ENCODE data around the gene UBE2E3. TPM values are rescaled to one million over a fixed set of nuclear protein-coding genes. Genes with fewer than 3 reads are reported as not detected.
"Not testable (repeated sequence)": the region's sequence is repeated elsewhere in the genome, so short reads cannot be mapped to it uniquely, and the experiment has no call there.

UBE2E3 gene
- polyA plus RNA-seq, 1 donor = 250 TPM

DNA sequence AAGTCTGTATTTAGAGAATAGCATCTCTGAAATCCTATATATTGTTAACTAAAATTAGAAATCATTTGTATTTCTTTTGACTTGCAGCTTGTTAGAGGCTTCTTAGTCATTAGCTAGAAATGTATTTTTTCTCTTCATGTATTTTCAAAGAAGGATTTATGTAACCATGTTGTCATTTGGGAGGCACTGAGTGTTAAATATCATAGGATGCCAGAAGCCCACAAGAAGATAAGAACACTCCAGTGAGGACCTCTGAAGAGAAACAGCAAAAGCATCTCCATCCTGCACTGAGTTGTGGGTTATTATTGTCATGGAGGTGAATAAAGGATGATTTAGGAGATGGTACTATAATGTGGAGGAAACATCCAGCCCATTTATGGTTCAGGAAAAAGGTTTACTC lies 93.5 kb downstream of the UBE2E3 start:
- no peak for DNase-seq

- DNase-seq = no peak
Measured at GRCh38 chr2:181074457-181074856, 94.1 kb downstream of the UBE2E3 start.

DNA sequence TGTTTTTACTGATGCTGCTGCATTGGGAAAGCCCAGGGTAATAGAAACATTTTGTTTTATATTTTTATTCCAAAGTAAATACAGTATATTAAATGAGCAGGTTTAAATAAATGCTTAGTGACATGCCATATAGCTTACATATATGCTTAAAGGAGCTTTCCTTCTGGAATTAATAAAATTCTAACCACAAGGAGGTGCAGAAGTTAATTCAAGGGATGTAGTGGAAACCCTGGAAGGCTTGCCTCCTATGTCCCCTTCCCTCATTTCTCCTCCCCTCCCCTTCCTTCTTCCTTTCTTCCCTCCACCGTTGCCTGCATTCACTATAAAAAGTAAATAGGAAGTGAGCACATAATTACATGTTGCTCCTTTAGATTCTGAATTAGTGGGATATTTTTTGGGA lies 96.3 kb downstream of the UBE2E3 start:
- no peak for DNase-seq

GRCh38 chr2:181077128-181077709 lies 96.8 kb downstream of the UBE2E3 start:
- DNase-seq = peak; percentile 67

DNA sequence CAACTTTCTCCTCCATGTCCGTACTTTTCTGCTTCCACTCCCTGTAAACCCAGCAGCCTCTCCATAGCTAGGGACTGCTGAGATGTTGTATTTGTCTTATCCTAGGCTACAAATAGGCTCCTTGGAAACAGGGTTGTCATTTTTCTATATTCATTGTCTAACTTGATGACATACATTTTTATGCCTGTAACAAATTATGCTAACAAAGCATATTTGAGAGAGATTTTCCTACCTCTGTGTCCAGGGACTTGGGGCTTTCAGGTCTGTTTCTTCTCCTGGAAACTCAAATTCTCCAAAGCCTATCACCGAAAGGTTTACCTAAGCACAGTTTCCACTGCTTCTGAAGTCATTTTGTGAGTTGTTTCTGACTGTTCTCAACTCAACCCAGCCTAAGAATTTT lies 102.7 kb downstream of the UBE2E3 start:
- DNase-seq = no peak

GRCh38 chr2:181085734-181086133 lies 105.3 kb downstream of the UBE2E3 start:
- DNase-seq = no peak

- DNase-seq = not testable (repeated sequence)
Measured at GRCh38 chr2:181091920-181092319, 111.5 kb downstream of the UBE2E3 start.

GRCh38 chr2:181095486-181095885 lies 115.1 kb downstream of the UBE2E3 start:
- peak; percentile 12 for DNase-seq

- no peak for DNase-seq
Measured at GRCh38 chr2:181103659-181104058, 123.3 kb downstream of the UBE2E3 start.

- DNase-seq = peak; percentile 64
Measured at GRCh38 chr2:181104512-181105115, 124.2 kb downstream of the UBE2E3 start.

DNA sequence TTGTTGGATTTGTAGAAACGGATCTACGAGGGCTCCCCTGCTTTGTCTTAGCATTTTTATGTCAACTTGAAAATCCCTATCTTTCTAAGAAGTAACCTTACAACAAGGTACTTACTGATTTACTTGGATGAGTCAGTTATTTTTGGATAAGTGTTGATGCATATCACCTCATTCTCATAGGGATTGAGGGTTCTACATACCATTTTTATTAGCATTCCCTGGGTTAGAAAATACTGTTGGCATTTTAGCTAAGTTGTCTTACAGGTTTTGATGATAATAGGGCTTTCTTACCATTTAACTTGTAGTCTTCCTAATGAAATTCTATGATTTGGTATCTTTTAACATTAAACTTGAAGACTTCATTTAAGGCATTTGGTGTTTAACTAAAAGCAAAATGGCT lies 125.2 kb downstream of the UBE2E3 start:
- DNase-seq = no peak

GRCh38 chr2:181106229-181106628 lies 125.8 kb downstream of the UBE2E3 start:
- no peak for DNase-seq

DNA sequence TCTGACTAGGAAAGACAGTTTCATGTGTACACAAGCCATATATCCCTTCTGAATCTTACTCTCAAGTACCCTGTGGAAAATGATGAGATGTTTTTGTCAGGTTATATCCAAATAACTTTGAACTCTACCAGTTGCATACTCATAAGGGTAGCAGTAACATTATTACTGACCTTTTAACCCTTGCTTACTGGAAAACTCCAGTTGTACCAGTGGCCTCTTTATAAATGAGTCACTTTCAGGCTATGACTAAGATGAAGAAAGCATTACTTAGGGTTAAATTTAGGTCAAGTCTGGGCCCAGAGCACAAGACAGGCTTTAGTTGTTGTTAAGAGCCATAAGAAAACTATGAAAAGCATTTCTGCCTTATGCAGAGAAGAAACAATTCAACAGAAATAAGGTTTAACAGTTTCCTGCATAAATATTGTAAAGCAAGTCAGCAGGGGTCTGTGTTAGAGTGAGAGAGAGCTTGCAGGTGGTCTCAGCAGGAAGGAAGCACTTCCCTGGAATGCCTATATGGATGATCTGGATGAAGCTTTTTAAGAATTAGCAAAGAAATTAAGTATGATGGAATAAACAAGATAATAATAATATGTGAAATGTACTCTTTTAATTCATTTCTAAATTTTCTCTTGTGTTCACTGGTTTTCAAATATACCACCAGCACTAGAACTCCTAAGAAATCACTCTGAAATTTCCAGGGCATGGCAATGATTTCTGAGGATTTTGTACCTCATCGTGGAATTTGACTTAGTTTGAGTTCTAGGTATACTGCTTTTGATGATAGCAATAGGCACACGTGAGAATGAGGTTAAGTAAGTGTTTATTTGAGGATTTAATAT lies 126.6 kb downstream of the UBE2E3 start:
- no peak for DNase-seq

GRCh38 chr2:181107628-181107945 lies 127.2 kb downstream of the UBE2E3 start:
- no peak for DNase-seq

- DNase-seq = no peak
Measured at GRCh38 chr2:181111059-181111458, 130.7 kb downstream of the UBE2E3 start.

DNA sequence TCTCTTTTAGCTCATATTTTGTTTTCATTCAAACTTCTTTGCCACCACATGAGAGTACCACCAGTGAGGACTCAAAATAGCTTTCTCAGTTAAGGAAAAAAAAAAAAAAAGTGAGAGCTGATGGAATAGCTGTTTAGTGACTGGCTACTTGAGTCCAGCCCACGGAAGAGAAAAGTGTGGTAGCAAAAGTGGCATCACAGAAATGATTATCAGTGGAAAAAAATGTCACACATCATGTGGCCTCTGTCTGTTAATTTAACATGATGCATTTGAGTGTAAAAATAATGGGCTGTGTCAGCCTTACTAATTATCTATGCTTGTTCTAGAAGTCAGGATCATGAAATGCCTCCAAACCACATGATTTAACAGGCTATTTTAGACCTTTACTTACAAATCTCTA lies 132.5 kb downstream of the UBE2E3 start:
- no peak for DNase-seq
